ENCODE data around the gene LRP11. TPM values are rescaled to one million over a fixed set of nuclear protein-coding genes. Genes with fewer than 3 reads are reported as not detected.

Gene LRP11
- total and polyA plus RNA-seq, 2 of the 13 experiments (the other 11 are each of a cell fraction or from before 2014, with no cell fraction given) = 32.4 to 48.9 TPM

DNA sequence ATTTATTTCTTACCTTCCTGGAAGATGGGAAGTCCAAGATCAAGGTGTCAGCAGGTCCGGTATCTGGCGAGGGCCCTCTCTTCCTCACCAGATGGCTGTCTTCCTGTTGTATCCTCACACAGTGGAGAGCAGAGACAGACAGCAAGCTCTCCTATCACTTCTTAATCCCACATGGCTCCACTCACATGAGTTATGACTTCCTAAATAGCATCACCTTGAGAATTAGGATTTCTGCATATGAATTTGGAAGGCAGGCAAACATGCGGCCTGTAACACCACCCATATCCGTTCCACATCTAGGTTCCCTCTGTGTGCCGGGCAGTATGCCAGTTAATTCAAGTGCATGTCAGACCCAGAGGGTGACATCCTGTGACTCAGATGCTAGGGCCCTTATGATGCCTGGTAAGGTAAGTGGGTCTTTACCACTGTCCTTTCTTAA is 31.7 kb upstream of the LRP11 start (continued):
- TF ChIP-seq ZNF510 (CRISPR knock-in tag; IDR thresholded peaks at IDR 0.05; ENCODE audit: low read depth) (no peak), HDAC1 (CRISPR knock-in tag; IDR thresholded peaks at IDR 0.05) (no peak), LCORL (IDR thresholded peaks at IDR 0.05) (no peak), LCORL (CRISPR knock-in tag; IDR thresholded peaks at IDR 0.05) (no peak), ZIK1 (CRISPR knock-in tag; IDR thresholded peaks at IDR 0.05; ENCODE audit: borderline replicate concordance, low read depth) (no peak), ZNF75D (CRISPR knock-in tag; IDR thresholded peaks at IDR 0.05; ENCODE audit: borderline replicate concordance) (no peak), U2AF1 (optimal IDR thresholded peaks at IDR 0.05; ENCODE audit: low read depth, low read length) (no peak), ZNF678 (CRISPR knock-in tag; IDR thresholded peaks at IDR 0.05) (no peak), ZNF878 (CRISPR knock-in tag; IDR thresholded peaks at IDR 0.05) (no peak), ZNF205 (CRISPR knock-in tag; IDR thresholded peaks at IDR 0.05) (no peak), AGO2 (optimal IDR thresholded peaks at IDR 0.05; ENCODE audit: low read depth, low read length) (no peak), ZZZ3 (CRISPR knock-in tag; IDR thresholded peaks at IDR 0.05; ENCODE audit: borderline replicate concordance) (no peak), POLR2G (IDR thresholded peaks at IDR 0.05; ENCODE audit: low read depth, low read length) (no peak), NPAS2 (CRISPR knock-in tag; IDR thresholded peaks at IDR 0.05; ENCODE audit: borderline replicate concordance) (no peak), POLR2A (IDR thresholded peaks at IDR 0.05; ENCODE audit: insufficient read depth in 1 of 2, low read depth in 2 of 2, low read length in 2 of 2) (no peak), KAT8 (CRISPR knock-in tag; IDR thresholded peaks at IDR 0.05) (no peak)
- TF ChIP-seq, protein P1, sequence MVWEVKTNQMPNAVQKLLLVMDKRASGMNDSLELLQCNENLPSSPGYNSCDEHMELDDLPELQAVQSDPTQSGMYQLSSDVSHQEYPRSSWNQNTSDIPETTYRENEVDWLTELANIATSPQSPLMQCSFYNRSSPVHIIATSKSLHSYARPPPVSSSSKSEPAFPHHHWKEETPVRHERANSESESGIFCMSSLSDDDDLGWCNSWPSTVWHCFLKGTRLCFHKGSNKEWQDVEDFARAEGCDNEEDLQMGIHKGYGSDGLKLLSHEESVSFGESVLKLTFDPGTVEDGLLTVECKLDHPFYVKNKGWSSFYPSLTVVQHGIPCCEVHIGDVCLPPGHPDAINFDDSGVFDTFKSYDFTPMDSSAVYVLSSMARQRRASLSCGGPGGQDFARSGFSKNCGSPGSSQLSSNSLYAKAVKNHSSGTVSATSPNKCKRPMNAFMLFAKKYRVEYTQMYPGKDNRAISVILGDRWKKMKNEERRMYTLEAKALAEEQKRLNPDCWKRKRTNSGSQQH (CRISPR knock-in tag; IDR thresholded peaks at IDR 0.05; ENCODE audit: low read depth) = no peak
